ENCODE results near the gene PDE4D. TPM values are rescaled to one million over a fixed set of nuclear protein-coding genes. Genes with fewer than 3 reads are reported as not detected.
"Not testable (repeated sequence)": the region's sequence is repeated elsewhere in the genome, so short reads cannot be mapped to it uniquely, and the experiment has no call there.

Gene PDE4D
- total RNA-seq, 1 donor from 2014 or later = 13.2 TPM

DNA sequence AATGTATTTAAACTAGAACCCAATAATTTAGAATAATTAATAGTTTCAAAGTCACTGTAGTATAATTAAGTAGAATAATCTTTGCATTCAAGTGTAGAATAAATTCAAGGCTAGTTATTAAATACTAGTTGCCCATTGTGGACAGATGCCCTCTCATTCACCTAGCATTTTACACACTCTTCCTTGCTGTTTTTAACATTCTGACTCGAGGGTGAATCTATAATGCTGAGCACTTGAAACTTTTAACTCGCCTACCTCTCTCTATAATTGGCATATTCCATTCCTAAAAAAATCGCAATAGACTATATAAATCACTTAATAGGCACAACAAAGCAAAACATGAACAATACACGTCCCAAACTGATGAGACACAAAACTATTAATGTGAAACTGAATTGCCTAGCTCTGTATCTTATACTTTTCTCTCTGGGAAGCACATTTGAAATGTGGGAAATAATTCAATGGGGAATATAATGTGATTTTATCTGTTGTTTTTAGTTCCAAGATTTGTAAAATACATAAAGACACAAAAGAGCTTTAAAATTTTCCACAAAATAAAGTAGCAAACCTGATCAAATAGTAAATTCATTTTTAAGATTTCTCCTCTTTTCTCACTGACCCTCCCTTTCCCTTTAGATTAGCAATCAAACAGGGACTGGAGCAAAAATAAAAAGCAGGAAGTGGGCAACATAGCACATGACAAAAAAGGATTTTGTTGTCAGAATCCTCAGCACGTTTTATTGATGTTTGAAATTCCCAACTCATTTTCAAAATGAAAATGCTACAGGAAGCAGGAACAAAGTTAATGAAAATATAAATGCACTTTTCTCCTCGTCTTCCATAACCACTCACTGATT lies 295.6 kb downstream of the PDE4D start:
- no peak overlapping the region for H3K27ac Mint-ChIP-seq (ENCODE audit: unreplicated experiment)
- TF ChIP-seq, protein P1, sequence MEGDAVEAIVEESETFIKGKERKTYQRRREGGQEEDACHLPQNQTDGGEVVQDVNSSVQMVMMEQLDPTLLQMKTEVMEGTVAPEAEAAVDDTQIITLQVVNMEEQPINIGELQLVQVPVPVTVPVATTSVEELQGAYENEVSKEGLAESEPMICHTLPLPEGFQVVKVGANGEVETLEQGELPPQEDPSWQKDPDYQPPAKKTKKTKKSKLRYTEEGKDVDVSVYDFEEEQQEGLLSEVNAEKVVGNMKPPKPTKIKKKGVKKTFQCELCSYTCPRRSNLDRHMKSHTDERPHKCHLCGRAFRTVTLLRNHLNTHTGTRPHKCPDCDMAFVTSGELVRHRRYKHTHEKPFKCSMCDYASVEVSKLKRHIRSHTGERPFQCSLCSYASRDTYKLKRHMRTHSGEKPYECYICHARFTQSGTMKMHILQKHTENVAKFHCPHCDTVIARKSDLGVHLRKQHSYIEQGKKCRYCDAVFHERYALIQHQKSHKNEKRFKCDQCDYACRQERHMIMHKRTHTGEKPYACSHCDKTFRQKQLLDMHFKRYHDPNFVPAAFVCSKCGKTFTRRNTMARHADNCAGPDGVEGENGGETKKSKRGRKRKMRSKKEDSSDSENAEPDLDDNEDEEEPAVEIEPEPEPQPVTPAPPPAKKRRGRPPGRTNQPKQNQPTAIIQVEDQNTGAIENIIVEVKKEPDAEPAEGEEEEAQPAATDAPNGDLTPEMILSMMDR (IDR thresholded peaks at IDR 0.05; ENCODE audit: partially characterized antibody, unreplicated experiment) = no peak
- no peak for DNase-seq

DNA sequence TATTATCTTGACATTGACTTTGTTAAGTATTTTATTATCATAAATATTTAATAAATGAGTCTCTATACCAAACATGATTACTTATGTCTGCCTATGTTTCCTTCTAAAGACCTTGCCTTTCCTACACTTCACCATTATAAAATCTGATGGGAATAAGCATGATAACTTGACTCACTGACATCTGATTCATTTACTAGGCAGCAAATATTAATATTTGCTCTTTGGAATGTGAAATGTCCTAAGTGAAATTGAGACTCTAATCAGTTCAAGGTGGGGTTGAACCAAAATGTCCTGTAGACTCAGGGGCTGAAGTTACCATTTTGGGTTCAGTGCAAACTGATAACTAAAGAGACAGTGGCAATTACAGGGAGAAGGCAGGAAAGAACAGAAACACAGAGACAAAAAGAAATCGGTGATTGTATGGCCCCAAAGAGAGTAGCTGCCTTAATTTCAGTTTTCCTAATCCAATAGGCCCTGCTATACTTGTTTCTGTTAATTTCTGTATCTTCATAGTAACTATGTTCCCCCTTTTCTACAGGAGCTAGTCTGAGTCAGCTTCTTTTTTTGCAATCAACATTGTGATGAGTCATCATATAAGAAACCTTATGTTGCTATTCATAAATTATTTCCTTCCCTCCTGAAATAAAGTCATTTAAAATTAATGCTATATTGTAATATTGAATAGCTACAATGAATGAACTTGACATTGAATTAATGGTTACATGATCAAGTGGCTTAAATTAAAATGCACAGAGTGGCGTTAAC lies 296.8 kb downstream of the PDE4D start:
- Mint-ChIP-seq H3K4me3 (ENCODE audit: unreplicated experiment) (no peak overlapping the region), H3K27ac (ENCODE audit: unreplicated experiment) (no peak overlapping the region), H3K36me3 (ENCODE audit: unreplicated experiment) (no peaks in the 10 kb centered on the region), H3K27me3 (ENCODE audit: unreplicated experiment) (no peaks in the 10 kb centered on the region), H3K9me3 (ENCODE audit: unreplicated experiment) (no peaks in the 10 kb centered on the region), H3K4me1 (ENCODE audit: low read depth, unreplicated experiment) (no peaks in the 10 kb centered on the region)
- DNase-seq = no peak
- TF ChIP-seq, protein P1 (IDR thresholded peaks at IDR 0.05; ENCODE audit: partially characterized antibody, unreplicated experiment) = no peak

More for the DNA sequence above, 295.6 kb downstream of the PDE4D start:
- H3K9me3 Mint-ChIP-seq (ENCODE audit: unreplicated experiment) = no peaks in the 10 kb centered on the region
- no peaks in the 10 kb centered on the region for H3K27me3 Mint-ChIP-seq (ENCODE audit: unreplicated experiment)
- H3K36me3 Mint-ChIP-seq (ENCODE audit: unreplicated experiment) = no peaks in the 10 kb centered on the region
- no peak overlapping the region for H3K4me3 Mint-ChIP-seq (ENCODE audit: unreplicated experiment)
- H3K4me1 Mint-ChIP-seq (ENCODE audit: low read depth, unreplicated experiment) = no peaks in the 10 kb centered on the region

DNA sequence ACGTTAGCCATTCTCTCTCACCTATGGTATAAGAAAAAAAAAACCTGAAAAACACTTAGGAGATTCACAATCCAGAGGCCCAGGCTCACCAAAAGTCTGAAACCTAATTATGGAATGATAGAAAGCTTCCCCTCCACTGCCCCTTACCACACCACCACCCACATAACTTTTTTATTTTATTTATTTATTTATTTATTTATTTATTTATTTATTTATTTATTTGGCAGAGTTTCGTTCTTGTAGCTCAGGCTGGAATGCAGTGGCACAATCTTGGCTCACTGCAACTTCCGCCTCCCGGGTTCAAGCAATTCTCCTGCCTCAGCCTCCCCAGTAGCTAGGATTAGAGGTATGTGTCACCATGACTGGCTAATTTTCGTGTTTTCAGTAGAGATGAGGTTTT lies 299.4 kb downstream of the PDE4D start:
- H3K27ac Mint-ChIP-seq (ENCODE audit: unreplicated experiment); DNase-seq; H3K36me3 Mint-ChIP-seq (ENCODE audit: unreplicated experiment); H3K4me1 Mint-ChIP-seq (ENCODE audit: low read depth, unreplicated experiment); H3K4me3 Mint-ChIP-seq (ENCODE audit: unreplicated experiment); H3K9me3 Mint-ChIP-seq (ENCODE audit: unreplicated experiment); H3K27me3 Mint-ChIP-seq (ENCODE audit: unreplicated experiment): not testable (repeated sequence)

DNA sequence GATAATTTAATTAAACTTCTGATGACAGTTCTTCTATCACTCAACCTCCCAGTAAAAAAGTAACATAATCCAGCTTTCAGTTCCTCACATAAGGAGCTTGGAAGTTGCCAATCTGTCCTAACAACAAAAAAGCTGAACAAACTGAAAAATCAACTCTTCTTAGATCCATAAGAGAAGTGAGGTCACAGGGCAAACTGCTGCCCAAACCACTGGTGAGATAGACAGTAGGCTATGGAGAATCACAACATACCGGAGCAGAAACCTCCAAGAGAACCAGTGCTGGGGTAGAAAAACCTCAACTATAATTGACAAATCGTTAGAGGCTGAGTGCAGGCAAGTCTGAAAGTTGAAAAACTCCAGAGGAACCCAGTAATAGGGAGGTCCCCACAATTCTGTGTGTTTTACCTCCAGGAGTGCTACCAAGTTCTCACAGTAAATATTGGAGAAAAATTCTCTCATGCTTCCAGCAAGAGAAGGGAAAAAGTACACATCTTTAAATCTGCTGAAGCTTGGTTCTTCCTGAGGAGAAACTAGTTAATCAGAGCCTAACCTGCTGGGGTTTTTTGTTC lies 300.0 kb downstream of the PDE4D start:
- Mint-ChIP-seq H3K4me3 (ENCODE audit: unreplicated experiment) (no peak overlapping the region), H3K36me3 (ENCODE audit: unreplicated experiment) (no peaks in the 10 kb centered on the region), H3K27ac (ENCODE audit: unreplicated experiment) (no peak overlapping the region), H3K27me3 (ENCODE audit: unreplicated experiment) (no peaks in the 10 kb centered on the region), H3K4me1 (ENCODE audit: low read depth, unreplicated experiment) (no peaks in the 10 kb centered on the region), H3K9me3 (ENCODE audit: unreplicated experiment) (no peaks in the 10 kb centered on the region)
- TF ChIP-seq, protein P1 (IDR thresholded peaks at IDR 0.05; ENCODE audit: partially characterized antibody, unreplicated experiment) = no peak
- DNase-seq = no peak

DNA sequence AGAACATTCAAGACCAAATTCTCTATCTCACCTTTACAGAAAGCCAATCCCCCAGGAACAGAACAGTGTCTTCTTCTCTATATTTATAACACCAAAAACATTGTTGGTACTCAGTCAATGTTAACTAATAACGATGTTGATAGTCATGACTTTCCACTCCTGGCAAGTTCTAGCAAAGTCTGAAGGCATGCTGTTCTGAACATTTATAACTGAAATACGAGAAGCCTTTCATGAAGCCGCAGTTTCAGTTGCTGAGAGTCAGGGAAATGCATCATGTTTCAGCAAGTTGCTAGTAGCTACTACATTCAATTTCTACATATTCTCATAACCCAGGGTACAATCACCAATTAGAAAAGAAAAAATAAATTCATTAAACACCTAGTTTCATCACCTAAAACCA lies 301.4 kb downstream of the PDE4D start:
- no peak for DNase-seq
- H3K9me3 Mint-ChIP-seq (ENCODE audit: unreplicated experiment) = peaks cover 2% of the 10 kb centered on the region
- no peak overlapping the region for H3K27ac Mint-ChIP-seq (ENCODE audit: unreplicated experiment)
- TF ChIP-seq, protein P1 (IDR thresholded peaks at IDR 0.05; ENCODE audit: partially characterized antibody, unreplicated experiment) = no peak
- no peaks in the 10 kb centered on the region for H3K36me3 Mint-ChIP-seq (ENCODE audit: unreplicated experiment)
- H3K4me1 Mint-ChIP-seq (ENCODE audit: low read depth, unreplicated experiment) = peaks cover 7% of the 10 kb centered on the region
- no peaks in the 10 kb centered on the region for H3K27me3 Mint-ChIP-seq (ENCODE audit: unreplicated experiment)
- no peak overlapping the region for H3K4me3 Mint-ChIP-seq (ENCODE audit: unreplicated experiment)
